GM18526 (cell line): ENCODE measurements around the gene LGR6.

Experiments
- POLR2A ChIP-seq: IDR thresholded peaks from 3 replicates; pipeline ENCODE4 v1.6.1; 2011; ENCODE audit not compliant: insufficient read length; ENCODE audit errors: extremely low read depth

The LGR6 gene

DNA sequence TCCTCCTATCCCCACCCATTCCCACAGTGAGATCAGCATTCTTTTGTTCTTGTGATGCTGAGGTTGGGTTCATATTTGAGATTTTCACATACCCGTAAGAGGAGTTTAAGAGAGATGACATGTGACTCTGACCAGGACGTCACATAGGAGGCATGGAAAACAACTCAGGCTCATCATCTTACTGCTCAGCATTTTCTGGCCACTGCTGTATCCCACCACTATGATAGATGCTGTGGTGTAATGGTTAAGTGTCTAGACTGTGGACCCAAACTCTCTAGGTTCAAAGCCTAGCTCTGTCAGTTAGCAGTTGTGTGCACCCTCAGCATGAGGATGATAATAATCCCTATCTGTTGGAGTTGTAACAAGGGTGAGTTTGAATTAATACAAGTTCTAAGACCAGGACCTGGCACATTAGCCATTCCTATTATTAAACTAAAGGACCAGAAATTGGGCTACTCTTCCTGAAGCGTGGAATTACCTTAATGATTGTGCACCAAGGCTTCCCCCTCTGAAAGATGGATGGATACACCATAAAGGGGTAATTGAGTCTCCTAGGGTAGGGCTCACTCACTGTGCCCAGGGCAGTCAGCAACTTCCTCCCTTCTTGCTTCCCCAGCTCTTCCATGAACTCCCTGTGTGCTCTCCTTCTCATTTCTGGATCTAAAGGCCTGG, 40.9 kb downstream of the LGR6 start:
- TF ChIP-seq POLR2A, result no peak

- TF ChIP-seq POLR2A, result no peak
Measured at GRCh38 chr1:202235003-202235660, 41.5 kb downstream of the LGR6 start.

DNA sequence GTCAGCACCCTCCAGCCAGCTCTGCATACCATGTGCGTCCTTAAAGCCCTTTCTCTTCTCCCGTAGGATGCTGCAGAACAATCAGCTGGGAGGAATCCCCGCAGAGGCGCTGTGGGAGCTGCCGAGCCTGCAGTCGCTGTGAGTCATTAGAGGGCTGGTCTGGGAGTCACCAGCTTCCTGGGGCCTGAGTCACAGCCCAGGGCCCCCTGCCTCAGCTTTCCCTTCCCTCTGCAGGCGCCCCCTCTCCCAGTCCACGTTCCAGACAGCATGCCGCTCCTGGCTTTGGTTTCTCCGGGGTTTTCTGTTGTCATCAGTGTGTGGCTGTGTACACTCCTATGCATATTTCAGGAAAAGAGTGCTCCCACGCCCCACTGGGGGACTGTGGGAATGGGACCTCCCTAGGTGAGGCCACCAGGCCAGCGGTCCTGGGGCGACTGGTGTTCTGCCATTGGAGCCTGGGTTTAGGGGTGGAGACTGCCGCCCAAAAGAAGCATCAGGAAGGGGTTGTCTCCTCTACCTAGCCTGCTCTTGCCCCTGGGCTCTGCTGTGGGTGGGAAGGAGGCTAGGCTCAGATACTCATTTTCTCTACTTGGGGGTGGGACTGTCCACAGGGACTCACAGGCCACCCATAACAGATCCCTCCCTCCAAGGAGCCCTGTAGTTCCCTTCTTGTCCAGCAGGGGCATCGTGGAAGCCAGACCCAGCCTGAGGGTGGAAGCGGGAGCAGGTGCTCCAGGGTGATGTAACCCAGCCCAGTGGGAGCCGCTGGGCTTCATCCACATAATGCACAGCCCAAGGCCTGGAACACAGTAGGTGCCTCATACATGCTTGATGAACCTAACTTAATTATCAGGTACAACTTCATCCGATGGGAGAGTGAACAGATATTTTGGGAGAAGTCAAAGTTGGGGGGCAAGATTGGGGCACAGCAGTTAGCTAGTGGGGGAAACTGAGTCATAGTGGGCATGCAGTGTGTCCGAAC, 42.5 kb downstream of the LGR6 start:
- no peak for TF ChIP-seq POLR2A

DNA sequence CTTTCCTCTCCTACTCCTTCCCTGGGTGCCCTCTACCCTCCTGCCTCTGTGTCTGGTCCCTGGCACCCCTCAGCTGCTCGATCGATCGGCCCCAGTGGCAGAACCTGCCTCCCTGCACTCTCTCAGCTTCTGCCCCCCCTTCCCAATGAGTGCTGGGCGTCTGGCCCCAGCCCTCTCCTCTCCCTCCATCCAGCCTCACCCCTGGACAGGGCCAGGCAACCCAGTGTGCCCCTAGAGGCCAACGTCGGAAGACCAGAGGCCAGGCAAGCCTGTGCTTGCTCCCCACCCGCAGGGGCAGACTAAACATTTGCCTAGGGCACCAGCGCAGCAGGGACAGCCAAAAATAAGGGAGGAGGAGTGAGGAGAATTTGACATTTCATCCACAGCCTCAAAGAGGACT, 43.5 kb downstream of the LGR6 start:
- no peak for TF ChIP-seq POLR2A

- no peak for TF ChIP-seq POLR2A
Measured at GRCh38 chr1:202238914-202239313, 45.3 kb downstream of the LGR6 start.

DNA sequence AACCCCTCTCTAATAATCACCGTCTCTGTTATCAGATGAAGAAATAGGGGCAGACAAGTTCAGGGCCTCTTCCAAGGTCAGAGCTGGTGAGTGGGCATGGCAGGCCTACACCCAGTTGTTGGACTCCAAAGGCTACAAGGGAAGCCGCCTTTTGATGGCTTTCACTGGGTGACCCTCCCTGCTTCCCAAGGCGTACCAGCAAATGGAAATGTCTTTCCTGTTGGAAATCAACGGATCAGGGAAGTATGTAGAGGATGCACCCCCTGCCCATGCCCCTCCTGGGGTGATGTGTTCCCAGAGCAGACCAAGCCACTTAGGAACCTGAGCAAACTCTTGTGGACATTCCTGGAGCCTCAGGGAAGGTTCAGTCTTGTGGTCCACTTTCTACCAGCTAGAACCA, 47.4 kb downstream of the LGR6 start:
- no peak for TF ChIP-seq POLR2A

DNA sequence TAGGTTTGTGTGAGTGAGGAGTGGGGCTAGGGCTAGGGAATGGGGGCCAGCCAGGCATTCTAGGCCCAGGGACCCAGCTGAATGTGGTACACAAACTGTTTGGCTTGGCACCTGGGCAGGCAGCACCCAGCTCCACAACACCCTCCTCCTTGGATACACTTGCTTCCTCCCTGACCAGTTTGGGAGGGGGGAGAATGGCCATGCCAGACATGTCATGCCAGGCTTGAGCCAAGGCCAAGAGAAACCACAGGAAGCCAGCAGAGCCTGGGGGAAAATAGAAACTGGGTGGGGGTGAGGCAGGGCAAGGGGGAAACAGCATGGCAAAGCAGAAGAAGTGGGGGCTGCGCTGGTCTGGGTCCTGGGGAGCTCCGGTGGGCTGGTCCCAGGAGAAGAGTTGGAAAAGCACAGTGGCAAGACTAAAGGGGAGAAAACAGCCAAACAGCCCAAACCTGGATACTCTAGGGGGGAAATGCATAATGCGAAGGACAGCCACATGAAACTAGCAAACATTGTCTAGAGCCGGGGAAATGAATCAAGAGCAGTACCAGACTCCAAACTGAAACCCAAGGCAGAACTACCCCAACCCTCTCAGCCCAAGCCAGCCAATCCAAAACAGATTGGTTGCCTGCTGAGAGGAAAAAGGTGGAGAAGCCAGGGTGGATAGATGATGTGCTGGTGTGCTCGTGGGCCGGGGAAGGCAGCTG, 47.9 kb downstream of the LGR6 start:
- TF ChIP-seq POLR2A, result no peak

GRCh38 chr1:202242080-202242419, 48.5 kb downstream of the LGR6 start:
- no peak for TF ChIP-seq POLR2A

DNA sequence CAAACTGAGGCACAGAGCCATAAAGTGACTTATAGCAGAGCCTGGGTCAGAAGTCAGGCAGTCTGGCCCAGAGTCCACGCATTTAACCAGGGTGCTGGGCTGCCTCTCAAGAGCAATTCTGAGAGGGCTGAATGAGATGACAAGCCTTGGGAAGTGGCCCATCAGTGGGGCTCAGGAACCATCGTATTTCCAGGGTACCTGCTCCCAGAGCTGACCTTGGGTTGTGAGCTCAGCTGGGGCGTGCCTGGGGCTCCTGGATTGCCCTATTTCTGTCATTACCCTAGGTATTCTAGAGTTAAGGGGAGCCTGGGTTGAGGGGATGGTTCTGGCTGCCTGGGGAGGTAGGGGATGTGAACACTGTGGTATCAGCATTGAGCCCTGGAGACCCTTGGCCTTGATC, 49.4 kb downstream of the LGR6 start:
- no peak for TF ChIP-seq POLR2A

GRCh38 chr1:202244841-202245261, 51.3 kb downstream of the LGR6 start:
- no peak for TF ChIP-seq POLR2A

GRCh38 chr1:202245391-202245790, 51.8 kb downstream of the LGR6 start:
- no peak for TF ChIP-seq POLR2A

- no peak for TF ChIP-seq POLR2A
Measured at GRCh38 chr1:202247104-202247503, 53.5 kb downstream of the LGR6 start.

DNA sequence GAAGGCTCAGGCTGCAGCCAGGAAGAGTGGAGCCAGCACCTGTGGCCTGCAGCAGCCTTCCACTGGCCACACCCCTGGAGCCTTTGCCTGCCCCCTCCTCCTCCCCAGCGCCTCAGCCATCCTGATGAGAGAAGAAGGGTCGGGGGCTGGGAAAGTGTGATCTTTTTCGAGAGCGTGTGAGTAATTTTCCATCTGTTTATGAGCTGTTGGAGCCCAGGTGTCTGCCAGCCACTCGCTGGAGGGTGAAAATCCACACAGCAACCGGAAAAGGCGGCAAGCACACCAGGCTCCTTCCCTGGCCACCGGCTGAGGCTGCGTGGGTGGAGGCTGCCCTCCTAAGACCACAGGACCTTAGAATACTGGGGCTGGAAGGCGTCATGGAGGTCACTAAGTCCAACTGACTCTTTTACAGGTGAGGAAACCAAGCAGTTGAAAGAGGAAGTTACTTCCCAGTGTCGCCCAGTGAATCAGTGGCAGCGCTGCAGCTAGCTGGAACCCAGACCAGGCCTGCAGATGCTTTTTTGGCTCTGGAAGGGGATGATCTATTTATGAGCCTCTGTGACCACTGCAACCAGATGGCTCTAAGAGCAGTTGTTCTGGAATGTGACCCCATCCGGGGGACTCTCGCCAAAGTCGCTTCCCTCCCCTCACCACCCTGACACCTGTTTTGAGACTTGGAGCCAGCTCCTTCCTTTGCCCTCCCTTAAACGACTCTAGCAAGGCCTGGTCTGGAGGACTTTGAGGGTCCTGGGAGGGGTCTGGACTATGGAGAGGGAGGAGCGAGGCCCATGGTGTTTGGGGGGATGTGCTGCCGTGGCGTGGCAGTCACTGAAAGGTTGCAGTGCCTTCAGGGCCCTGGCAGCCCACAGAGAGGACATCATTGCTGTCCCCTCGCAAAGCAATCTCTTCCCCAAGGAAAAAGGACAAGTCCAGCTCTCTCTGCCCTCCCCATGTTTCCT, 54.5 kb downstream of the LGR6 start:
- TF ChIP-seq POLR2A, result no peak

DNA sequence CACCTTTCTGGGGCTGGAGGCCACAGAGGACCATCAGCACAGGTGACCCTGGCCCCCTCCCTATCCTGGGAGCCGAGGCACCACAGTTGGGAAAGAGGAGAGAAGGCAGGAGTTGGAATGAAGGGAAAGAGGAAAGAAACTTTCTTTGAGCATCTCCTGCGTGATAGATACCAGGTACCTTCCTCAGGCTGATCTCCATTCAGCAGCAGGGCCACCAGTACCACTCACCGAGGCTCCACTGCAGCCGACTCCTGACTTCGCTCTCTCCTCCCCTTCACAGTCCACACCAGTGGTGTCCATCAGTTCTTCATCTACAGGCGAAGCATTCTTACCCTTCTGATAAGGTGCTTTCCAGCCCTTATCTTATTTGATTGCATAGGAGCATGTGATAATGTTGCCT, 55.3 kb downstream of the LGR6 start:
- no peak for TF ChIP-seq POLR2A
